H1 (cell line): ENCODE results near the gene ATF7IP. TPM values are rescaled to one million over a fixed set of nuclear protein-coding genes. Genes with fewer than 3 reads are reported as not detected.

Experiments
- CTCF ChIA-PET: fragments of 300-600 bp; sonication (Branson Sonifier 250); formaldehyde crosslinking; loops from one replicate; lab custom pipeline; 2021; ENCODE audit not compliant: partially characterized antibody; lab: Charles Lee
- POLR2A ChIA-PET: fragments of 300-600 bp; sonication (Branson Sonifier 250); formaldehyde crosslinking; loops from one replicate; lab custom pipeline; 2021; ENCODE audit warnings: inconsistent platforms; ENCODE audit not compliant: partially characterized antibody; lab: Charles Lee
- DNase-seq, 2 experiments: peaks; one replicate each; pipeline versions ENCODE4 v3.0.0 to v3.0.0-alpha.2; 2010 to 2022; ENCODE audit warnings: low spot score in 2 of 2, low read depth in 1 of 2, mixed read lengths in 1 of 2
- FAIRE-seq: peaks from 2 replicates; lab custom pipeline; 2011; peaks lifted over from hg19 to GRCh38; lab: Jason Lieb, UNC
- H2AFZ ChIP-seq: 2 replicates; pipeline ENCODE4 v1.8.1; 2012; ENCODE audit warnings: low read length, inconsistent platforms
- H2AK5ac ChIP-seq: 2 replicates; pipeline ENCODE4 v1.6.1; 2013; ENCODE audit warnings: low read depth, low read length
- H2BK120ac ChIP-seq: replicated peaks from 2 replicates; pipeline ENCODE3; 2013; ENCODE audit warnings: low read depth, low read length, inconsistent platforms
- H2BK12ac ChIP-seq: 2 replicates; pipeline ENCODE4 v1.6.1; 2013; ENCODE audit warnings: low read depth, low read length
- H2BK15ac ChIP-seq: 2 replicates; pipeline ENCODE4 v1.6.1; 2013; ENCODE audit warnings: low read length
- H2BK20ac ChIP-seq: 2 replicates; pipeline ENCODE4 v1.6.1; 2013; ENCODE audit warnings: low read length
- H2BK5ac ChIP-seq: 2 replicates; pipeline ENCODE4 v1.6.1; 2013; ENCODE audit warnings: low read depth, low read length
- H3K14ac ChIP-seq: 2 replicates; pipeline ENCODE4 v1.6.1; 2013; ENCODE audit warnings: inconsistent platforms; ENCODE audit not compliant: insufficient read length
- H3K18ac ChIP-seq: 2 replicates; pipeline ENCODE4 v1.6.1; 2013; ENCODE audit warnings: low read length; ENCODE audit errors: extremely low read depth
- H3K23ac ChIP-seq: 2 replicates; pipeline ENCODE4 v1.6.1; 2013; ENCODE audit warnings: inconsistent platforms; ENCODE audit not compliant: insufficient read length
- H3K23me2 ChIP-seq: 2 replicates; pipeline ENCODE4 v1.6.1; 2013; ENCODE audit warnings: low read depth, low read length
- H3K27ac ChIP-seq: 2 replicates; pipeline ENCODE4 v1.6.1; 2011; ENCODE audit warnings: low read depth, low read length, inconsistent platforms
- H3K27me3 ChIP-seq, 4 experiments: replicated peaks in 1 of 4; 1 replicate in 1 of 4; 2 replicates in 3 of 4; pipeline versions ENCODE4 v1.6.1 to v1.8.1; 2011 to 2013; ENCODE audit warnings: low read length in 3 of 4, mild to moderate bottlenecking in 3 of 4, inconsistent platforms in 2 of 4, mixed read lengths in 2 of 4, moderate library complexity in 1 of 4; ENCODE audit not compliant: control insufficient read depth in 3 of 4, insufficient read depth in 3 of 4; ENCODE audit errors: extremely low read depth in 1 of 4
- H3K36me3 ChIP-seq, 4 experiments: 2 replicates each; pipeline versions ENCODE4 v1.6.1 to v1.8.1; 2011 to 2013; ENCODE audit warnings: mild to moderate bottlenecking in 4 of 4, low read length in 3 of 4, moderate library complexity in 2 of 4, control low read depth in 1 of 4, inconsistent platforms in 1 of 4; ENCODE audit not compliant: insufficient read depth in 4 of 4, control insufficient read depth in 2 of 4
- H3K4ac ChIP-seq: replicated peaks from 2 replicates; pipeline ENCODE3; 2013; ENCODE audit warnings: low read length, low read depth, mixed read lengths, inconsistent platforms; ENCODE audit not compliant: insufficient read length
- H3K4me1 ChIP-seq, 4 experiments: replicated peaks in 1 of 4; 1 replicate in 1 of 4; 2 replicates in 3 of 4; pipeline versions ENCODE4 v1.6.1 to v1.8.1; 2011 to 2013; ENCODE audit warnings: low read length in 3 of 4, inconsistent platforms in 2 of 4, mixed read lengths in 1 of 4; ENCODE audit not compliant: insufficient read depth in 4 of 4, control insufficient read depth in 3 of 4
- H3K4me2 ChIP-seq, 2 experiments: 2 replicates each; pipeline versions ENCODE4 v1.6.1 to v1.8.1; 2011 to 2013; ENCODE audit warnings: low read depth in 2 of 2, low read length in 2 of 2, control low read depth in 1 of 2, inconsistent platforms in 1 of 2, mild to moderate bottlenecking in 1 of 2; ENCODE audit not compliant: insufficient read depth in 1 of 2
- H3K4me3 ChIP-seq, 4 experiments: fragments of 200-600, 300-600 bp in 1 of 4; sonication (generic), shearing (Covaris generic), sonication (Bioruptor Twin) in 1 of 4; 2 replicates each; pipeline versions ENCODE4 v1.5.1 to v1.8.1; 2011 to 2016; ENCODE audit warnings: low read length in 4 of 4, low read depth in 3 of 4, control low read depth in 2 of 4, inconsistent platforms in 2 of 4, mild to moderate bottlenecking in 2 of 4, mixed read lengths in 1 of 4, moderate library complexity in 1 of 4; ENCODE audit not compliant: insufficient read depth in 2 of 4; ENCODE audit errors: extremely low read depth in 1 of 4
- H3K56ac ChIP-seq: replicated peaks from 2 replicates; pipeline ENCODE3; 2013; ENCODE audit warnings: low read depth, mild to moderate bottlenecking, mixed read lengths, low read length, inconsistent platforms; ENCODE audit not compliant: insufficient read length
- H3K79me1 ChIP-seq: 2 replicates; pipeline ENCODE4 v1.6.1; 2013; ENCODE audit warnings: low read depth, low read length, control low read depth
- H3K79me2 ChIP-seq, 2 experiments: 2 replicates each; pipeline versions ENCODE4 v1.6.1 to v1.8.1; 2012 to 2013; ENCODE audit warnings: low read length in 2 of 2, mild to moderate bottlenecking in 2 of 2, inconsistent platforms in 1 of 2; ENCODE audit not compliant: insufficient read depth in 2 of 2, control insufficient read depth in 1 of 2
- H3K9ac ChIP-seq, 4 experiments: replicated peaks in 1 of 4; 1 replicate in 1 of 4; 2 replicates in 3 of 4; pipeline versions ENCODE4 v1.6.1 to v1.8.1; 2011 to 2013; ENCODE audit warnings: low read depth in 3 of 4, low read length in 3 of 4, control low read depth in 2 of 4, mild to moderate bottlenecking in 2 of 4, moderate library complexity in 2 of 4, inconsistent platforms in 1 of 4; ENCODE audit errors: extremely low read depth in 1 of 4
- H3K9me3 ChIP-seq, 2 experiments: 2 replicates each; pipeline versions ENCODE4 v1.6.1 to v1.8.1; 2012 to 2013; ENCODE audit warnings: mild to moderate bottlenecking in 2 of 2, moderate library complexity in 2 of 2, control low read depth in 1 of 2, inconsistent platforms in 1 of 2, low read depth in 1 of 2, low read length in 1 of 2, mixed read lengths in 1 of 2; ENCODE audit not compliant: insufficient read depth in 2 of 2
- H4K20me1 ChIP-seq, 2 experiments: replicated peaks in 1 of 2; 2 replicates each; pipeline versions ENCODE3 to v1.8.1; 2011 to 2013; ENCODE audit warnings: inconsistent platforms in 2 of 2, low read length in 2 of 2, mild to moderate bottlenecking in 1 of 2; ENCODE audit not compliant: insufficient read depth in 2 of 2, control insufficient read depth in 1 of 2
- H4K5ac ChIP-seq: 2 replicates; pipeline ENCODE4 v1.6.1; 2013; ENCODE audit warnings: low read length, low read depth, mixed read lengths, inconsistent platforms; ENCODE audit not compliant: insufficient read length
- H4K8ac ChIP-seq: 2 replicates; pipeline ENCODE4 v1.8.0; 2013; ENCODE audit warnings: mild to moderate bottlenecking, moderate library complexity, low read length, inconsistent platforms; ENCODE audit not compliant: insufficient read depth; ENCODE audit errors: extremely low read depth
- H4K91ac ChIP-seq: replicated peaks from 2 replicates; pipeline ENCODE3; 2013; ENCODE audit warnings: low read length, mixed read lengths, inconsistent platforms; ENCODE audit not compliant: insufficient read length
- ASH2L ChIP-seq: fragments of 200-600, 300-600 bp; sonication (generic); IDR thresholded peaks from one replicate; pipeline ENCODE4 v1.7.1; 2017; ENCODE audit warnings: low read length
- EP300 ChIP-seq, 2 experiments: IDR thresholded peaks; 1 replicate in 1 of 2; 2 replicates in 1 of 2; pipeline ENCODE4 v1.6.1; 2011 to 2012; ENCODE audit warnings: low read depth in 2 of 2, low read length in 2 of 2, mild to moderate bottlenecking in 2 of 2, borderline replicate concordance in 1 of 2, inconsistent platforms in 1 of 2, moderate library complexity in 1 of 2
- EZH2 ChIP-seq: fragments of 200-600 bp; sonication (generic); IDR thresholded peaks from 2 replicates; pipeline ENCODE4 v1.7.1; 2012; ENCODE audit warnings: low read depth, mild to moderate bottlenecking, moderate library complexity, low read length, inconsistent platforms; ENCODE audit not compliant: severe bottlenecking
- FOSL1 ChIP-seq: IDR thresholded peaks from 2 replicates; pipeline ENCODE4 v1.6.1; 2011; ENCODE audit warnings: mild to moderate bottlenecking, low read depth, low read length, moderate library complexity; ENCODE audit not compliant: insufficient read depth
- GABPA ChIP-seq: IDR thresholded peaks from 2 replicates; pipeline ENCODE4 v1.6.1; 2011; ENCODE audit warnings: mild to moderate bottlenecking, low read length, moderate library complexity, borderline replicate concordance; ENCODE audit not compliant: insufficient read depth
- GTF2F1 ChIP-seq: IDR thresholded peaks from 2 replicates; pipeline ENCODE4 v1.6.1; 2012; ENCODE audit warnings: low read depth, low read length, improper control_type of control experiment, borderline replicate concordance
- NANOG ChIP-seq: IDR thresholded peaks from 2 replicates; pipeline ENCODE4 v1.6.1; 2011; ENCODE audit warnings: low read length, low read depth, mild to moderate bottlenecking, inconsistent platforms; ENCODE audit not compliant: insufficient read depth, poor library complexity, severe bottlenecking
- RNF2 ChIP-seq: fragments of 200-900, 300-1000 bp; sonication (generic); IDR thresholded peaks from 2 replicates; pipeline ENCODE4 v1.7.1; 2016; ENCODE audit warnings: borderline replicate concordance, low read depth, mild to moderate bottlenecking, antibody characterized with exemption, low read length; ENCODE audit not compliant: poor library complexity, severe bottlenecking; ENCODE audit errors: missing control alignments
- SP4 ChIP-seq: IDR thresholded peaks from 2 replicates; pipeline ENCODE4 v1.6.1; 2012; ENCODE audit warnings: low read length, inconsistent platforms
- WGBS, 2 experiments: shearing (Covaris generic) in 1 of 2; methylation state at CpG; one replicate each; pipeline versions ENCODE4 v1.1.6 to v1.1.7; 2013 to 2015; ENCODE audit warnings: low lambda C conversion rate in 2 of 2, mixed read lengths in 2 of 2, inconsistent platforms in 1 of 2, low coverage in 1 of 2, missing lambda C conversion rate in 1 of 2; ENCODE audit not compliant: insufficient replicate concordance in 2 of 2, insufficient coverage in 1 of 2, insufficient read length in 1 of 2; ENCODE audit errors: extremely low coverage in 1 of 2, missing lambda C conversion rate in 1 of 2; 5-methylcytosine and 5-hydroxymethylcytosine counted together
- polyA plus RNA-seq, 7 experiments: library from polyadenylated mRNA; depleted of rRNA in 3 of 7; stranded (reverse) in 5 of 7; unstranded in 2 of 7; fragments of >200 nt in 5 of 7; fragments of 200-250 nt in 2 of 7; gene quantifications; 1 replicate in 5 of 7; 2 replicates in 1 of 7; 4 replicates in 1 of 7; pipeline versions ENCODE4 v1.2.1 to v1.2.3, GENCODE V29; 2011 to 2013; ENCODE audit warnings: missing spikeins in 2 of 7, mixed read lengths in 2 of 7
- total RNA-seq: library from RNA; stranded (reverse); fragmentation: NEBNext Ultra II Directional; extraction: Animal tissue kit (Norgen Biotek cat#: 25700); gene quantifications from 2 replicates; pipeline ENCODE4 v1.2.1, GENCODE V29; 2021
- TF ChIP-seq, protein P1 (sequence below): IDR thresholded peaks from 2 replicates; pipeline ENCODE4 v1.6.1; 2011; ENCODE audit warnings: low read length, improper control_type of control experiment

The ATF7IP gene
- total and polyA plus RNA-seq, 2 of the 8 experiments (the other 6 are each of a cell fraction or from before 2014, with no cell fraction given): 34.2 to 148 TPM

DNA sequence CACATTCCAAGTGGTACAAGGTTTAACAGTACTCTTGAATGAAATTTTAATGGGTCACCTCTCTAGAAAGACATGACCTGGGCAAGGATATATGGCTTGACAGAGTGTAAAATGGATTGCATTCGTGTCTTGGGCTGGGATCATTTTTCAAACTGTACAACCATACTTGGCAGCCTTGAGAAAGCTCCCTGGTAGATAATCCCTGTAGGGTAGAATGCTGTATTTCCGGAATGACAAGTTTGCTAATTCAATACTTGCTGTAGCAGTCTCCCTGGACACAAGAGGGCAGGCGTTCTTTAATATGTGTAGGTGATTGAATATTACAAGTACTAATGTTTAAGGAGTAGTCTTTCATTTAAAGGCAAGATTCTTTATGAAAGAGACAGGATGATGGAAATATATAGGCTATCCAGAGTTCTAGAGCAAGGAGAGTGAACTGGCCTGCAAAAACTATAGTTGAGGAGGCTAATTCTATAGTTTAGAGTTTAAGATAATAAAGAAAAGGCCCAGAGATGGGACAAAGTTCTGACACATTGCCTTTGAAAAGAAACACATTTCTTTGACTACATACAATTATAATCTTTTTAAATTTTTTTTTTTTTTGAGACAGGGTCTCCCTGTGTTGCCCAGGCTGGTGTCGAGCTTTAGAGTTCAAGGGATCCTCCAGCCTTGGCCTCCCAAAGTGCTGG lies 148.8 kb downstream of the ATF7IP start:
- Histone ChIP-seq H3K18ac (no peak overlapping the region), H3K23me2 (no peaks in the 10 kb centered on the region), H2BK12ac (no peak overlapping the region), H2AK5ac (no peak overlapping the region), H4K5ac (no peak overlapping the region), H3K4me1 (peaks cover 0 to 2% (median 1%) of the 10 kb centered on the region in 4 experiments; a peak in 2 of 7 replicates), H3K4me2 (peak overlapping the region in 1 of 2 experiments; percentile 39; a peak in 1 of 4 replicates), H3K9ac (peak overlapping the region in 1 of 4 experiments; percentile 34; a peak in 1 of 7 replicates), H3K4ac (no peak overlapping the region), H3K14ac (no peak overlapping the region), H2BK5ac (no peak overlapping the region), H3K36me3 (no peaks in the 10 kb centered on the region), H4K8ac (no peak overlapping the region), H3K27me3 (no peaks in the 10 kb centered on the region), H2AFZ (no peak overlapping the region), H2BK120ac (no peak overlapping the region), H4K91ac (no peak overlapping the region), H3K79me1 (no peaks in the 10 kb centered on the region), H3K9me3 (no peaks in the 10 kb centered on the region), H2BK20ac (no peak overlapping the region), H3K56ac (no peak overlapping the region), H4K20me1 (no peaks in the 10 kb centered on the region), H3K4me3 (no peak overlapping the region), H3K23ac (no peak overlapping the region), H3K79me2 (no peaks in the 10 kb centered on the region), H2BK15ac (no peak overlapping the region), H3K27ac (0 out of 2 replicates have a peak overlapping the region, but pooled peaks have one; percentile 14)
- CTCF ChIA-PET: interaction anchor here (0.6 to 5.5 kb wide), 29 partner anchors 9 to 925 kb away, joined by 3 to 32 read pairs (median 3); no protein-coding TSS in a partner anchor
- POLR2A ChIA-PET: interaction anchor here (0.5 to 0.9 kb wide), 4 partner anchors 11 to 304 kb away, joined by 3 read pairs; no protein-coding TSS in a partner anchor
- peak; percentile 77 for FAIRE-seq
- peak in 1 of 2 experiments; percentile 5 for DNase-seq
- 56% methylated on average over 4 of the region's 4 CpGs; no CpG with 5 or more reads in 1 of the 2 experiments for WGBS, 2 experiments
- TF ChIP-seq SP4: no peak
- no peak for TF ChIP-seq FOSL1
- TF ChIP-seq GTF2F1: no peak
- TF ChIP-seq ASH2L: peak; percentile 89
- no peak for TF ChIP-seq NANOG
- TF ChIP-seq, protein P1, sequence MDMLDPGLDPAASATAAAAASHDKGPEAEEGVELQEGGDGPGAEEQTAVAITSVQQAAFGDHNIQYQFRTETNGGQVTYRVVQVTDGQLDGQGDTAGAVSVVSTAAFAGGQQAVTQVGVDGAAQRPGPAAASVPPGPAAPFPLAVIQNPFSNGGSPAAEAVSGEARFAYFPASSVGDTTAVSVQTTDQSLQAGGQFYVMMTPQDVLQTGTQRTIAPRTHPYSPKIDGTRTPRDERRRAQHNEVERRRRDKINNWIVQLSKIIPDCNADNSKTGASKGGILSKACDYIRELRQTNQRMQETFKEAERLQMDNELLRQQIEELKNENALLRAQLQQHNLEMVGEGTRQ: no peak
- no peak for TF ChIP-seq EP300 (IDR thresholded peaks at IDR 0.05; ENCODE audit: borderline replicate concordance in 1 of 2, low read depth in 2 of 2, low read length in 2 of 2)
- no peak for TF ChIP-seq RNF2
- TF ChIP-seq GABPA: no peak
- no peak for TF ChIP-seq EZH2
